ENCODE measurements around the gene ADORA1.

DNA sequence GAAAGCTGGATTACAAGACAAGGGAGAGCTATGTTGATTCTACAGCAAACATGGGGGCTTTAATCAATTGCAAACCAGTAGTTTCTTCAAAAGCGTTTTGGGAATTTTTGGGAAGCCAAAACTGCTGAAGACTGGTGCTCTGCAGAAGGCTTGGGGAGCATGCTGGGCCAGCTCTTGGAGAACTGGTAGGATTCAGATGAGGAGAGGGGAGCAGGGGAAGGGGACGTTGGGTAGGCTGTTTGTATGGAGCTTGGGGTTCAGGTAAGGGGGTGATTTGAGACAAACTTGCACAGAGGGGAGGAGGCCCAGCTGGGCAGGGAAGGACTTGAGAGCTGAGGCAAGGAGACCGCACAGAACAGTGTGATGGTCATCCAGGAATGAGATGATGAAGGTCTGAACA is 39.1 kb upstream of the ADORA1 start:
- no peak for TF ChIP-seq POLR2AphosphoS5 (IDR thresholded peaks at IDR 0.05; ENCODE audit: borderline replicate concordance, low read depth, low read length)
- TF ChIP-seq EZH2 (IDR thresholded peaks at IDR 0.05), result no peak
